HG03139 (cell line): Measurements from ENCODE around the gene OR52K2.
"Not testable (repeated sequence)": the region's sequence is repeated elsewhere in the genome, so short reads cannot be mapped to it uniquely, and the experiment has no call there.

Experiments used
- ATAC-seq: cut with Tn5 transposase; IDR thresholded peaks from one replicate; pipeline ENCODE4 v1.9.1; 2021; ENCODE audit not compliant: unreplicated experiment

Gene OR52K2

GRCh38 chr11:4479644-4480043 lies 30.5 kb downstream of the OR52K2 start:
- ATAC-seq, result no peak

GRCh38 chr11:4480577-4481239 lies 31.6 kb downstream of the OR52K2 start:
- ATAC-seq, result no peak

- no peak for ATAC-seq
Observed at GRCh38 chr11:4481240-4481582, 32.1 kb downstream of the OR52K2 start.

GRCh38 chr11:4482445-4482844 lies 33.4 kb downstream of the OR52K2 start, which contains the start of gene OR52K1:
OR52K1 (plus strand) TSS chr11:4482646; CDS start chr11:4488901, 6,255 bp downstream.
- no peak for ATAC-seq

GRCh38 chr11:4484310-4484709 lies 35.2 kb downstream of the OR52K2 start:
- ATAC-seq, result no peak

- ATAC-seq, result not testable (repeated sequence)
Observed at GRCh38 chr11:4491405-4491804, 42.3 kb downstream of the OR52K2 start.

GRCh38 chr11:4491878-4492606 lies 42.9 kb downstream of the OR52K2 start:
- no peak for ATAC-seq

GRCh38 chr11:4493480-4493818 lies 44.4 kb downstream of the OR52K2 start:
- no peak for ATAC-seq

GRCh38 chr11:4495487-4495886 lies 46.4 kb downstream of the OR52K2 start:
- no peak for ATAC-seq

GRCh38 chr11:4495986-4496385 lies 46.9 kb downstream of the OR52K2 start:
- ATAC-seq, result no peak

- ATAC-seq, result no peak
Observed at GRCh38 chr11:4496557-4497248, 47.6 kb downstream of the OR52K2 start.
